HL-60/S4 (cell line): Measurements from ENCODE around the gene SFMBT2.

Experiments used
- in situ Hi-C: fragments of 300-500 bp; cut with MboI; formaldehyde crosslinking; loops from 2 replicates; pipeline ENCODE4 v1.14.3; 2022; ENCODE audit warnings: low sequenced_read_pairs

The SFMBT2 gene

GRCh38 chr10:7161484-7162250 lies 249.2 kb downstream of the SFMBT2 start:
- in situ Hi-C loops: no loop called here

DNA sequence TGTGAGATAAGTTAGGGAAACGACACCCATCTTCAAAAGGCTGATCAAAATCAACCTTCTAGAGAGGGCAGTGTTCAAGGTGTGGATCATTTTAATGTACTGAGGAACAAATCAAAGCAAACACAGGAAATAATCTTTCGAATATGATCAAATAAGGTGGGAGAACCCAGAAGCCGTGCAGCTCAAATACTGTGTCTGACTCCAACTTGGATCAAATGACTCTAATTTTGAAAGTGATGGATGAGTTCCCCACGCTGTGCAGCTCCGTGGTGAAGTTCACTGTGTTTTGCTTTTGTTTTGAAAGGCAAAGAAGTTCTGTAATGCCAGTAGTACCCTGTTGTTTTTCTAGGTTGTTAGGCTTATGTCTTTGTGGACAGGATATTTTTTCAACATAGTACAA lies 250.9 kb downstream of the SFMBT2 start:
- in situ Hi-C loops: no loop called here

DNA sequence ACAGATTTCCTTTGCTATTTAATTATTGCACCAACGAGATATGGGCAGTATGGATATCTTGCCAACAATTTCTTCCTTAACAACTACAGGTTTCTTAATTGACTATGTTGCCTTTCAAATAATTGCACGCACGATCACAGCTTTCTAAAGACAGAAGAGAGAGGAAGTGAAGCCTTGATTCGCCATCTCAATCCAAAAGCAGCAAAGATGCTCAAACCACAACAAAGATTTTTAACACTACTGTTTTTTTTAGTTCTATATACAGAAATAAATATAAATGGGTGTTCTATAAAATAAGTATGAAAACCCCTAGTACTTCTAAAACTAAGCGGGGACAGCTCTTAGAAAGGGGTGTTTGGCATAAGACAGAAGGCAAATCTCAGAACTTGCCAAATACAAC lies 251.3 kb downstream of the SFMBT2 start:
- in situ Hi-C loops: no loop called here

DNA sequence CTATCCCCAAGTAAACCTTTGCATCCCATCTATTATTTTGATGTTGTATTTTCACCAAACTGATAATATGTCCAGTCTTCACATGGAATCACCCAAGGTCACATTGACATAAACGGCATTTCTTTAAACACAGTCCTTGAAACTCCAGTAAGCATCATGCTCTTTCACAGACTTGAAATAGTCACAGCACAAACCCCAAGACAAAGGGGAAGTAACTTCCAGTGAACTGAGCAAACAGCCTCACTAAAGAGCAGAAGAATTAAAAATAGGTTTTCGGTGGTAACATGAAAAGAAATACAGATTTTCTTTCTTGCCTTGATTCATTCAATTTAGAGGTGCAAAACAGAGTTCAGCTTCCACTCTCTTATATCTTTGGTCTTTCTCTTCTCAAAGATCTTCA lies 253.7 kb downstream of the SFMBT2 start:
- in situ Hi-C loops: no loop called here

DNA sequence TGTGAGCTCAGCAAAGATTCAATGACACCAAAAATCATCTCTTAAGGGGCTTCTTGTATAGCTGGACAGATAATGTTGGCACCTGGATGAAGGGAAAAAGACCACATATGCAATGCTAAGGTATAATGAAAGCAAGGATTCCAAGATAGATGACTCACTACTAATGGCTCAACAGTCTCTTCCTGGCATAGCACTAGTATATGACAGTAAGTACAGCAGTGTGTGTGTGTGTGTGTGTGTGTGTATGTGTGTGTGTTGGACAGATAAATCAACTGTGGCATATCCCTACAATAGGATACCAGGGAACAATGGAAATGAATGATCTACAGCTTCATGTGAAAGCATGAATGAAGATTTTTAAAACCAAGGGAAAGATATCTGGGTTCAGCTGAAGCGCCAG lies 257.1 kb downstream of the SFMBT2 start:
- in situ Hi-C loops: no loop called here

DNA sequence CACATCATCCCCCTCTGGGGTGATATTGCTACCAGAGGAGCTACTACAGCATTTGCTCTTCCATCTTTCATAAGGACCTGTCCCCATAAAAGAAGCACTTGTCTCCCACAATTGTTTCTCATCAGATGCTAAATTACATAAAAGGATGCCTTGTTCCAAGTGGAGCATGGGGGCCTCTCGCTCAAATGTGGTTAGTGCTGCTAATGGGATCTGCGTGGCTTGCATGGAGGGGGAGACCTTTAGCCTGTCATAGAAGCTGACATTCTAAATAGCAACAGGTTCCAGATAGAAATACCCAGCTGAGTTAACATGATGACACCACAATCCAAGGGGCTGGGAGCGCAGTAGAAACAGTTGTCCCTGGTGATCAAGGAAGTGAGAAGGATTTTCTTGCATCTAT lies 257.9 kb downstream of the SFMBT2 start:
- in situ Hi-C loops: no loop called here

GRCh38 chr10:7152341-7152740 lies 258.5 kb downstream of the SFMBT2 start:
- in situ Hi-C loops: no loop called here

DNA sequence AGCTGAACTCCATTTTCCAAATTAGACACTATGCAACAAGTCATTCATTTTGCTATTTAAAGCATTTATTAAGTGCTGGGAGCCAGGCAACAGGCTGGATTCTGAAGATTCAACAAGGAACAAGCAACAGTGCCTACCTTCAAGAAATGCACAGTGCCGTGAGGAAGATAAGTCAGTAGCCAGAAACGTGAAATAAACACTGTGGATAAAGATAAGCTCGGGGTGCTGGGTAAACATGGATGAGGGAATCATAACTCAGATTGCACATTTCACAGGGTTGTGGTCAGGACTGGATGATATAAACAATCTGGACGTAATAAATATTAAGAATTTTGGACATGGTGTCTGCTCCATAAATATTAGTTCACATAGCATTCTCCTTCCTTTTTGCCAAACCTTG lies 259.3 kb downstream of the SFMBT2 start:
- in situ Hi-C loops: no loop called here

DNA sequence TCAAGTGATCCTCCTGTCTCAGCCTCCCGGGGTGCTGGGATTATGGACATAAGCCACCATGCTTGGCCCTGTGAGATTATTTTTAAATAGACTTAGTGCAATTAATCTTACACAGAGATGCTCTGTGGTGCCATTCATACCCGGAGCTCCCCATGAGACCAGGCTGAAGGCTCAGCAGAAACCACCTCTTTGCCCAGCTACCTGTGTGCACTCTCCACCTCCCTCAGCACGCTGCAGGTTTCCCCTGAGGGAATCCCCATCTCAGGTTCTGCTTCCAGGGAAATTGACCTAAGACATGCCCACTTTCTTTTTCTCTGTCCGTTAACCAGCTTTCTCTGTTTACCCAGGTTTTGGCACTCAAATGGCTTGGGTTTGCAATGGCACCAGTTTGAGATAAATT lies 260.5 kb downstream of the SFMBT2 start:
- in situ Hi-C loops: no loop called here

DNA sequence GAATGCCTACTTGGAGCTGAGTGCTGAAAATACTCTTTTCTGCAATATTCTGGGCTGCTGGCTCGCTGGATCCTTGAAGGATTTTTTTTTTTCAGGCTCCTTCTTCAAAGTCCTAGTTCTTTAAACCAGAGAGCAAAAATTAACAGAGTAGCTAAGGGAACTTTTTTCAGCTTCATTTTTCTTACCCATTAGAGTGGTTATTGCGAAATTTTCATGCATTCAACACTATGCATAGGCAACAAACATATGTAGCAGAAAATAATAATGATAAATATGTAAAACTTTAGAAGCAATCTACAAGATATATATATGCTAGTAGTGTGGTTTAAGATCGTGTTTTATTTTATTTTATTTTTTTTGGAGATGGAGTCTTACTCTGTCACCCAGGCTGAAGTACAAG lies 264.6 kb downstream of the SFMBT2 start:
- in situ Hi-C loops: no loop called here

DNA sequence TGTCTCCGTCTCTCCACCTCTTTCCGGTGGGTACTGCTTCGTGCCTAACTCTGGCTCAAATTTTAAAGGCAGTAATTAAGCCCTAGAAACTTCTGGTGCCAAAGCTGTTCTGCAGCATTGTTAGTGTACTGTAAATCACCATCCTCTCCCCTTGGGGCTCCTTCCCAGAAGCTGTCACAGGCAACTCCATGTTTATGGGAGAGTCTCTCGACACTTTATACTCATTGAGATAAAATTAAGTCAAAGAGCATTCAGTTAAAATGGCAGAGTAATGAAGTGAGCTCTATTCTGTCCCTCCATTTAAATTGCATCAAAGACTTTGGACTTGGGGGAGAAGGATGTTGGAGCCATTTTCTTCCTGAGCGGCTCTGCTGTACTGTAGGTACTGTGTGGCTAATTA lies 274.8 kb downstream of the SFMBT2 start:
- in situ Hi-C loops: no loop called here

DNA sequence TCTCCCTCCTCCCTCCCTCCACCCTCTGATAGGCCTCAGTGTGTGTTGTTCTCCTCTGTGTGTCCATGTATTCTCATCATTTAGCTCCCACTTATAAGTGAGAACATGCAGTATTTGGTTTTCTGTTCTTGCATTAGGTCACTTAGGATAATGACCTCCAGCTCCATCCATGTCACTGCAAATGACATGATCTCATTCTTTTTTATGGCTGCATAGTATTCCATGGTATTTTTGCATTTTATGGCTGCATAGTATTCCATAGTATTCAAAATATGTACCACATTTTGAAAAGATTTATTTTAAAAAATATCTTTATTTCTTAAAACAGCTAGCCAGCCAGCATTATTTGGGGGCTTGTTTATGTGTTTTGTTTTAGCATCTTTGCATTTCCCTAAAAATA lies 275.6 kb downstream of the SFMBT2 start:
- in situ Hi-C loops: no loop called here

- in situ Hi-C loops: no loop called here
Observed at GRCh38 chr10:7134448-7134847, 276.4 kb downstream of the SFMBT2 start.

- in situ Hi-C loops: no loop called here
Observed at GRCh38 chr10:7133958-7134357, 276.9 kb downstream of the SFMBT2 start.

GRCh38 chr10:7133278-7133677 lies 277.6 kb downstream of the SFMBT2 start:
- in situ Hi-C loops: no loop called here

DNA sequence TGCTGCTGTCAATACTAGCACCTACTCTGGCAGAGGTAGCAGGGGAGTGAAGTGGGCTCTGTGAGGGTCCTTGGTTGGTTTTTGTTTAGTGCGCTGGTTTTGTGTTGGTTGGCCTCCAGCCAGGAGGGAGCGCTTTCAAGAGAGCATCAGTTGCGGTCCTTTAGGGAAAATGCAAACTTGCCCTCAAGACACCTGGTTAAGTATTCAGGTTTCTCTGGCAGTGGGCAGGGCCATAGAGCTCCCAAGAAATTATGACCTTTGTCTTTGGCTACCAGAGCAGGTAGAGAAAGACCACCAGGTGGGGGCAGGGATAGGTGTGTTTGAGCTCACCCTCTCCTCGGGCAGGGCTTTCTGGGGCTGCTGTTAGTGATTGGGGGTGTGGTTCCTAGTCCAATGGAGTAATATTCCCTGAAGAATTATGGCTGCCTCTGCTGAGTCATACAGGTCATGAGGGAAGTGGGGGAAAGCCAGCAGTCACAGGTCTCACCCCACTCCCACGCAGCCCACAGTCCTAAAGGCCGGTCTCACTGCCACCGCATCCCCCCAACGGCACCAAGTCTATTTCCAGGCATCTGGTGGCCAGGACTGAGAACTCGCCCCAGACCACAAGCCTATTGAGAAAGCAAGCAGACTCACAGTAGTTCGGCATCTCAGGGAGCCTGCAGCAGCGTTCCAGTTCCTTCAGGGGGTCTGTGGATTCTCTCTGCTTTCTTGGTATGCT lies 280.5 kb downstream of the SFMBT2 start:
- in situ Hi-C loops: no loop called here

DNA sequence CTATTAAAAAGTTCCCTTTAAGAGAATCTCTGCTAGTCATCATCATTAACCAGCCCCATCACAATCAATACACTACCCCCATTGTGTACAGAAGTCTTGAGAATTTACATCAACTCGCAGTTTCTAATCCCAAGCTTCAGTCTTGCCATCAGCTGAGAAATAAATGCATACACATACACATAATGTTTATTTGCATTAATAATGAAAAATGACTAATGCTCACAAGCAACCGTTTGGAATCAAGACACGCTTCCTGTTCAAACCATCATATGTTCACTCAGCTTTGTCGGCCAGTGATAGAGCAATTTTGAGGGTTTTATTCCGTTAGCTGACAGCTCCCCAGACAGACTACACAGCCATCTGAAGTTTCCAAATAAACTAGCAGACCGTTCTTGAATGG lies 287.1 kb downstream of the SFMBT2 start:
- in situ Hi-C loops: loop anchor here (10.0 kb wide), 1 partner anchor 281 kb away; no protein-coding TSS in a partner anchor

DNA sequence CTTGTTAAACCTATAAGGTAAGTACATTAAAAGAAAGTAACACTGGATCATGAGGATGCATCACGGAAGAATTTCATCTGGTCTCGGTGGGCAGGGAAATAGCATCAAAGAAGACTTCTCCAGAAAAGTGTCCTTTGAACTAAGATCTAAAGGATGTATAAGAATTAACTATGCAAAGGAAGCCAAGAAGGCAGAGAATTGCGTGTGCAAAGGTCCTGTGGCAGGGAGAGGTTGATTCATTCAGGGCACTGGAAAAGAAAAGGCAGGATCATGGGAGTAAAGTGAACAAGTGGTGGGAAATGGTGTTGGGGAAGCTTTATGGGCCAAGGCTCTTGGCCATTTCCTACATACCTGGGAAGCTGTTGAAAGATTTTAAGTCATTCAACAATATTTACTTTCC lies 288.3 kb downstream of the SFMBT2 start:
- in situ Hi-C loops: loop anchor here (10.0 kb wide), 1 partner anchor 282 kb away; no protein-coding TSS in a partner anchor

- in situ Hi-C loops: loop anchor here (10.0 kb wide), 1 partner anchor 284 kb away; no protein-coding TSS in a partner anchor
Observed at GRCh38 chr10:7121154-7121797, 289.6 kb downstream of the SFMBT2 start.

- in situ Hi-C loops: loop anchor here (10.0 kb wide), 1 partner anchor 285 kb away; no protein-coding TSS in a partner anchor
Observed at GRCh38 chr10:7119325-7120015, 291.4 kb downstream of the SFMBT2 start.
